SU-DHL-6 (cell line): ENCODE results near the gene GGNBP2.

Source experiments
- H2AFZ ChIP-seq: fragments of 200-600 bp; sonication (generic); 2 replicates; pipeline ENCODE4 v1.6.1; 2014; ENCODE audit warnings: low read depth, mild to moderate bottlenecking, moderate library complexity, mixed read lengths, antibody characterized with exemption, low read length; ENCODE audit not compliant: severe bottlenecking
- H3F3A ChIP-seq: fragments of 200-600 bp; shearing (Covaris generic); 2 replicates; pipeline ENCODE4 v1.6.0; 2016; ENCODE audit warnings: antibody characterized with exemption, mild to moderate bottlenecking; ENCODE audit not compliant: insufficient read depth
- H3K27ac ChIP-seq: fragments of 200-600 bp; sonication (generic); 2 replicates; pipeline ENCODE4 v1.5.1; 2016; ENCODE audit warnings: low read depth, mild to moderate bottlenecking, low read length, moderate library complexity, mixed read lengths
- H3K27me3 ChIP-seq: fragments of 200-600 bp; sonication (generic), shearing (Covaris generic); 2 replicates; pipeline ENCODE4 v1.6.0; 2014; ENCODE audit warnings: mild to moderate bottlenecking, low read length
- H3K36me3 ChIP-seq: fragments of 200-600 bp; sonication (generic); 2 replicates; pipeline ENCODE4 v1.6.1; 2014; ENCODE audit warnings: mild to moderate bottlenecking, low read length, mixed read lengths
- H3K4me2 ChIP-seq: fragments of 300-600, 200-600 bp; shearing (Covaris generic), sonication (generic); 2 replicates; pipeline ENCODE4 v1.6.0; 2014; ENCODE audit warnings: low read length, low read depth, mild to moderate bottlenecking; ENCODE audit not compliant: poor library complexity, severe bottlenecking
- H3K4me3 ChIP-seq: fragments of 200-600 bp; sonication (generic); 2 replicates; pipeline ENCODE4 v1.5.1; 2014; ENCODE audit warnings: antibody characterized with exemption, low read length, mild to moderate bottlenecking, mixed read lengths; ENCODE audit not compliant: insufficient read depth, poor library complexity, severe bottlenecking
- H3K79me2 ChIP-seq: fragments of 200-600 bp; sonication (generic); 2 replicates; pipeline ENCODE4 v1.6.1; 2014; ENCODE audit warnings: mild to moderate bottlenecking, low read length, moderate library complexity; ENCODE audit not compliant: insufficient read depth
- H3K9ac ChIP-seq: fragments of 200-600 bp; sonication (generic); 2 replicates; pipeline ENCODE4 v1.7.0; 2014; ENCODE audit warnings: mild to moderate bottlenecking, low read length
- H3K9me2 ChIP-seq: fragments of 200-600 bp; sonication (generic); replicated peaks from 2 replicates; pipeline ENCODE4 v1.6.1; 2014; ENCODE audit warnings: low read length; ENCODE audit not compliant: insufficient read depth
- H3K9me3 ChIP-seq: fragments of 200-600 bp; sonication (generic); 2 replicates; pipeline ENCODE4 v1.6.1; 2014; ENCODE audit warnings: low read length, mixed read lengths; ENCODE audit not compliant: insufficient read depth
- H4K20me1 ChIP-seq: fragments of 200-600 bp; sonication (generic); 2 replicates; pipeline ENCODE4 v1.6.1; 2014; ENCODE audit warnings: low read depth, mild to moderate bottlenecking, antibody characterized with exemption, low read length, moderate library complexity, mixed read lengths
- EZH2phosphoT487 ChIP-seq: fragments of 200-600 bp; sonication (generic), shearing (Covaris generic); conservative IDR thresholded peaks from 2 replicates; pipeline ENCODE4 v1.6.1; 2018; ENCODE audit warnings: mild to moderate bottlenecking, antibody characterized with exemption, low read length, moderate library complexity, mixed read lengths
- TF ChIP-seq, protein P1 (sequence below): fragments of 200-600 bp; sonication (generic); IDR thresholded peaks from one replicate; pipeline ENCODE4 v1.5.1; 2017; ENCODE audit warnings: antibody characterized with exemption, mild to moderate bottlenecking, low read length, moderate library complexity; ENCODE audit not compliant: insufficient read depth, poor library complexity, severe bottlenecking

Gene GGNBP2

DNA sequence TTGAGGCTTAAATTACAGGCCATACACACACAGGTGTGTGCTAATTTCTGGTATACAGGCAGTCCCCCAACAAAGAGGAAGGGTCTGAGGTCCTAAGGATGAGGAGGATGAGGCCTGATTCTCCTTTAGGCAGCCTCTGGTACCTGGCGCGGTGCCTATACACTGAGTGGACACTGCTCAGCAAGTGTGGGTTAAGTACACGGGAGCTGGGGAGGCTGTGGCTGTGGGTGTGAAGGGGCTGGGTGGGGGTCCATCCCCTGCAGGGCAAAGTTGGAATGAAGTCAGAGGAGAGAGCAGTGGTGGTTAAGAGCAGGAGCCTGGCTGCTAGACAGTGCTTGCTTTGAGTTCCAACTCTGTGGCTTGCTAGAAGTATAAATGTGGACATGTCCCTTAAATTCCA lies 67.6 kb downstream of the GGNBP2 start:
- Histone ChIP-seq H3K27me3 (no peaks in the 10 kb centered on the region), H3K27ac (no peak overlapping the region), H3K4me3 (no peak overlapping the region), H3K9ac (no peak overlapping the region), H3K9me3 (no peaks in the 10 kb centered on the region), H3K4me2 (no peak overlapping the region), H2AFZ (no peak overlapping the region), H3K79me2 (no peaks in the 10 kb centered on the region; the same call in 1 of the 2 replicates), H4K20me1 (no peaks in the 10 kb centered on the region), H3K36me3 (no peaks in the 10 kb centered on the region), H3F3A (no peaks in the 10 kb centered on the region), H3K9me2 (no peaks in the 10 kb centered on the region)
- no peak for TF ChIP-seq EZH2phosphoT487
- TF ChIP-seq, protein P1, sequence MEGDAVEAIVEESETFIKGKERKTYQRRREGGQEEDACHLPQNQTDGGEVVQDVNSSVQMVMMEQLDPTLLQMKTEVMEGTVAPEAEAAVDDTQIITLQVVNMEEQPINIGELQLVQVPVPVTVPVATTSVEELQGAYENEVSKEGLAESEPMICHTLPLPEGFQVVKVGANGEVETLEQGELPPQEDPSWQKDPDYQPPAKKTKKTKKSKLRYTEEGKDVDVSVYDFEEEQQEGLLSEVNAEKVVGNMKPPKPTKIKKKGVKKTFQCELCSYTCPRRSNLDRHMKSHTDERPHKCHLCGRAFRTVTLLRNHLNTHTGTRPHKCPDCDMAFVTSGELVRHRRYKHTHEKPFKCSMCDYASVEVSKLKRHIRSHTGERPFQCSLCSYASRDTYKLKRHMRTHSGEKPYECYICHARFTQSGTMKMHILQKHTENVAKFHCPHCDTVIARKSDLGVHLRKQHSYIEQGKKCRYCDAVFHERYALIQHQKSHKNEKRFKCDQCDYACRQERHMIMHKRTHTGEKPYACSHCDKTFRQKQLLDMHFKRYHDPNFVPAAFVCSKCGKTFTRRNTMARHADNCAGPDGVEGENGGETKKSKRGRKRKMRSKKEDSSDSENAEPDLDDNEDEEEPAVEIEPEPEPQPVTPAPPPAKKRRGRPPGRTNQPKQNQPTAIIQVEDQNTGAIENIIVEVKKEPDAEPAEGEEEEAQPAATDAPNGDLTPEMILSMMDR, result no peak

DNA sequence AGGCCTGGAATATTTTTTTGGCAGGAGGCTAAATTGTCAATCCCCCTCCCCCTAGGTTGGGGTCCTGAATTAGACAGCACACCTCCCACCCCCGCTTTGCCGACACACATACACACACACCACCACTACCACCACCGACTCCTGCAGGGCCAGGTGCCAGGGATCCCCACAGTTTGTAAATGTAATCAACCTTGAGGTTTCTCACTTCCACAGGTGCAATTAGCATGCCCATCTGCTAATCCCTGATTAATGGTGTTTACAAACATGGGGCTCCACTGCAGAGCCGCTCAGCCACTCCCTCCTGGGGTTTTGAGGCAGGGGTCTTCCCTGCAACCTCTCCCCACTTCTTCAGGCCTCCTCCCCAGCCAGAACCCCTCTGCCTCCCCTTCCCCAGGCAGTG lies 68.4 kb downstream of the GGNBP2 start:
- Histone ChIP-seq H3K27ac (no peak overlapping the region), H3K9me3 (no peaks in the 10 kb centered on the region)
- TF ChIP-seq EZH2phosphoT487, result no peak
- TF ChIP-seq, protein P1, result no peak

DNA sequence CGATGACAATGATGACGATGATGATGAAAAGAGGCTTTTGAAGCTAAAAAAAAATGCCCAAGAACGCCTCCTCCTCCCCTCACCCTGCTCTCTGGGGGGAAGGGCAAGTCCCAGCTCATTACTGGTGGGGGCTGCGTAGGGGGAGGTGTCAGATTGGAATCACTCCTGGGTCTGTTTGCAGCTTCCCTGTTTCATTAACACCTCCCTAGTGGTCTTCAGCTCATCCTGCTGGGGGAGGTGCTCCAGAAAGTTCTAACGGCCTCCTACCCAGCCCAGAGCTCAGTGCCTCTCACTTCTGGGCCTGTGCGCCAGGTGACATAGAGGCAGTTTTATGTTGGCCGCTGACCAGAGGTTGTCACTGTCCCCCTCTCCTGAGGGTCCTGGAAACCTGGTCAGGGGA lies 69.4 kb downstream of the GGNBP2 start:
- Histone ChIP-seq H3K79me2 (no peaks in the 10 kb centered on the region; the same call in 1 of the 2 replicates), H3F3A (no peaks in the 10 kb centered on the region), H3K4me3 (no peak overlapping the region), H3K9me2 (no peaks in the 10 kb centered on the region), H3K9me3 (no peaks in the 10 kb centered on the region), H2AFZ (no peak overlapping the region), H3K27me3 (no peaks in the 10 kb centered on the region), H4K20me1 (no peaks in the 10 kb centered on the region), H3K27ac (no peak overlapping the region), H3K4me2 (no peak overlapping the region), H3K9ac (no peak overlapping the region), H3K36me3 (no peaks in the 10 kb centered on the region)
- TF ChIP-seq, protein P1, result no peak
- TF ChIP-seq EZH2phosphoT487, result no peak

More for the DNA sequence above, 68.4 kb downstream of the GGNBP2 start:
- H3K36me3 ChIP-seq, result no peaks in the 10 kb centered on the region
- no peaks in the 10 kb centered on the region for H3F3A ChIP-seq
- H2AFZ ChIP-seq, result no peak overlapping the region
- H3K4me2 ChIP-seq, result no peak overlapping the region
- H4K20me1 ChIP-seq, result no peaks in the 10 kb centered on the region
- no peak overlapping the region for H3K4me3 ChIP-seq
- no peaks in the 10 kb centered on the region; the same call in 1 of the 2 replicates for H3K79me2 ChIP-seq
- no peaks in the 10 kb centered on the region for H3K27me3 ChIP-seq
- no peaks in the 10 kb centered on the region for H3K9me2 ChIP-seq
- H3K9ac ChIP-seq, result no peak overlapping the region
